ENCODE measurements around the gene C11orf71.

The C11orf71 gene

DNA sequence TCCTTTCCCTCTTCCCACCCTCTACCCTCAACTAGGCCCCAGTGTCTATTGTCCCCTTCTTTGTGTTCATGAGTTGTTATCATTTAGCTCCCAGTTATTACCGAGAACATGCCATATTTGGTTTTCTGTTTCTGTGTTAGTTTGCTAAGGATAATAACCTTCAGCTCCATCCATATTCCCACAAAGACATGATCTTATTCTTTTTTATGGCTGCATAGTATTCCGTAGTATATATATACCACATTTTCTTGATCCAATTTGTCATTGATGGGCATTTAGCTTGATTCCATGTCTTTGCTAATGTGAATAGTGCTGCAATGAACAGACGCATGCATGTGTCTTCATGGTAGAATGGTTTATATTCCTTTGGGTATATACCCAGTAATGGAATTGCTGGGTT, 17.8 kb downstream of the C11orf71 start:
- TF ChIP-seq TAF1 (IDR thresholded peaks at IDR 0.05; ENCODE audit: low read depth): no peak
- TF ChIP-seq, protein P1, sequence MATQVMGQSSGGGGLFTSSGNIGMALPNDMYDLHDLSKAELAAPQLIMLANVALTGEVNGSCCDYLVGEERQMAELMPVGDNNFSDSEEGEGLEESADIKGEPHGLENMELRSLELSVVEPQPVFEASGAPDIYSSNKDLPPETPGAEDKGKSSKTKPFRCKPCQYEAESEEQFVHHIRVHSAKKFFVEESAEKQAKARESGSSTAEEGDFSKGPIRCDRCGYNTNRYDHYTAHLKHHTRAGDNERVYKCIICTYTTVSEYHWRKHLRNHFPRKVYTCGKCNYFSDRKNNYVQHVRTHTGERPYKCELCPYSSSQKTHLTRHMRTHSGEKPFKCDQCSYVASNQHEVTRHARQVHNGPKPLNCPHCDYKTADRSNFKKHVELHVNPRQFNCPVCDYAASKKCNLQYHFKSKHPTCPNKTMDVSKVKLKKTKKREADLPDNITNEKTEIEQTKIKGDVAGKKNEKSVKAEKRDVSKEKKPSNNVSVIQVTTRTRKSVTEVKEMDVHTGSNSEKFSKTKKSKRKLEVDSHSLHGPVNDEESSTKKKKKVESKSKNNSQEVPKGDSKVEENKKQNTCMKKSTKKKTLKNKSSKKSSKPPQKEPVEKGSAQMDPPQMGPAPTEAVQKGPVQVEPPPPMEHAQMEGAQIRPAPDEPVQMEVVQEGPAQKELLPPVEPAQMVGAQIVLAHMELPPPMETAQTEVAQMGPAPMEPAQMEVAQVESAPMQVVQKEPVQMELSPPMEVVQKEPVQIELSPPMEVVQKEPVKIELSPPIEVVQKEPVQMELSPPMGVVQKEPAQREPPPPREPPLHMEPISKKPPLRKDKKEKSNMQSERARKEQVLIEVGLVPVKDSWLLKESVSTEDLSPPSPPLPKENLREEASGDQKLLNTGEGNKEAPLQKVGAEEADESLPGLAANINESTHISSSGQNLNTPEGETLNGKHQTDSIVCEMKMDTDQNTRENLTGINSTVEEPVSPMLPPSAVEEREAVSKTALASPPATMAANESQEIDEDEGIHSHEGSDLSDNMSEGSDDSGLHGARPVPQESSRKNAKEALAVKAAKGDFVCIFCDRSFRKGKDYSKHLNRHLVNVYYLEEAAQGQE (IDR thresholded peaks at IDR 0.05; ENCODE audit: low read depth): no peak
- no peak for TF ChIP-seq YY1 (IDR thresholded peaks at IDR 0.05; ENCODE audit: low read depth)
- TF ChIP-seq ZBTB7A (IDR thresholded peaks at IDR 0.05; ENCODE audit: low read depth): no peak

DNA sequence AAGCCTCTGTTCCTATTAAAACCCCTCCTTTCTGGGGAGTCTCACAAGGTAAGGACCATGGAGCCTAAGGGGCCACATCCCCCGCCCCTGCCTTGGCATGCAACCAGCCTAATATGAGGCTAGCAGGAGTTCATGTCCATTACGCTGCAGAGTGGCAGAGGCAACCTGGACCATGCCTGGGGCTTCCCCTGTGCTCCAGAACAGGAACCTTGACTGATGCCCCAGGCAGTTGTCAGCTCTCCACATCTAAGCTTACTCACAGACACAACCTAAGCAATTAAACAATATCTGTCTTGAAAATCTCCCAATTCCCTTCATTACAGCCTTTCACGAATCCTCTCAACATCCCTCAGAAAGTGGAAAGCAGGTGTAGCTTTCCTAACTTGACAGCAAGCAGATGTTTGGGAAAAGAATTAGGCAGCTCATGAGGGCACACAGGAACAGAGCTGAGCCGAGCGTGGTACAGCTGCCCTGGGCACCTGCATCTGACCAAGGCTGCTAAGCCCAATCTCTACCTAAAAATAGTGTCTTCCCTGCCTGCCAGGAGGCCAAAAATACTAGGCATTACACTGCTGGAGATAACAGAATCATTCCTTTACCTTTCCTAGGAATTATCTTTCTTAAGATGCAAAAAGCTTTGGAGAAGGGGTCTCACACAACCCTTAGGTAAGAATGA, 20.8 kb downstream of the C11orf71 start:
- TF ChIP-seq EP300 (IDR thresholded peaks at IDR 0.05; ENCODE audit: borderline replicate concordance) (no peak), TEAD4 (IDR thresholded peaks at IDR 0.05) (no peak), ZBTB7A (IDR thresholded peaks at IDR 0.05; ENCODE audit: low read depth) (no peak), CREB1 (IDR thresholded peaks at IDR 0.05; ENCODE audit: low read depth) (no peak), RAD21 (IDR thresholded peaks at IDR 0.05; ENCODE audit: low read depth) (no peak), TAF1 (IDR thresholded peaks at IDR 0.05; ENCODE audit: low read depth) (no peak), CEBPB (IDR thresholded peaks at IDR 0.05) (no peak), USF1 (IDR thresholded peaks at IDR 0.05) (no peak), YY1 (IDR thresholded peaks at IDR 0.05; ENCODE audit: low read depth) (no peak), FOXM1 (IDR thresholded peaks at IDR 0.05; ENCODE audit: borderline replicate concordance, low read depth) (no peak)
- TF ChIP-seq, protein P2, sequence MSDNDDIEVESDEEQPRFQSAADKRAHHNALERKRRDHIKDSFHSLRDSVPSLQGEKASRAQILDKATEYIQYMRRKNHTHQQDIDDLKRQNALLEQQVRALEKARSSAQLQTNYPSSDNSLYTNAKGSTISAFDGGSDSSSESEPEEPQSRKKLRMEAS (IDR thresholded peaks at IDR 0.05): no peak

- TF ChIP-seq CEBPB (IDR thresholded peaks at IDR 0.05) (no peak), ZBTB7A (IDR thresholded peaks at IDR 0.05; ENCODE audit: low read depth) (no peak)
These were observed 22.6 kb downstream of the C11orf71 start for GRCh38 chr11:114377612-114378267.

- no peak for TF ChIP-seq TEAD4 (IDR thresholded peaks at IDR 0.05)
- TF ChIP-seq, protein P1 (IDR thresholded peaks at IDR 0.05; ENCODE audit: low read depth): no peak
- TF ChIP-seq USF1 (IDR thresholded peaks at IDR 0.05): no peak
- TF ChIP-seq TCF12 (IDR thresholded peaks at IDR 0.05; ENCODE audit: low read depth): no peak
- no peak for TF ChIP-seq CEBPB (IDR thresholded peaks at IDR 0.05)
- no peak for TF ChIP-seq TAF1 (IDR thresholded peaks at IDR 0.05; ENCODE audit: low read depth)
- no peak for TF ChIP-seq CREB1 (IDR thresholded peaks at IDR 0.05; ENCODE audit: low read depth)
- no peak for TF ChIP-seq NFIC (IDR thresholded peaks at IDR 0.05)
These were observed 25.3 kb downstream of the C11orf71 start for GRCh38 chr11:114375052-114375451.

GRCh38 chr11:114368918-114369680, 31.2 kb downstream of the C11orf71 start:
- TF ChIP-seq CEBPB (IDR thresholded peaks at IDR 0.05): no peak
- no peak for TF ChIP-seq FOXM1 (IDR thresholded peaks at IDR 0.05; ENCODE audit: borderline replicate concordance, low read depth)
- TF ChIP-seq YY1 (IDR thresholded peaks at IDR 0.05; ENCODE audit: low read depth): no peak
- TF ChIP-seq EP300 (IDR thresholded peaks at IDR 0.05; ENCODE audit: borderline replicate concordance): no peak
- TF ChIP-seq EGR1 (IDR thresholded peaks at IDR 0.05): no peak
- TF ChIP-seq, protein P2 (IDR thresholded peaks at IDR 0.05): no peak
- TF ChIP-seq NFIC (IDR thresholded peaks at IDR 0.05): no peak
- TF ChIP-seq, protein P1 (IDR thresholded peaks at IDR 0.05; ENCODE audit: low read depth): no peak
- TF ChIP-seq ZBTB7A (IDR thresholded peaks at IDR 0.05; ENCODE audit: low read depth): no peak
- no peak for TF ChIP-seq TAF1 (IDR thresholded peaks at IDR 0.05; ENCODE audit: low read depth)
- TF ChIP-seq CREB1 (IDR thresholded peaks at IDR 0.05; ENCODE audit: low read depth): no peak
- no peak for TF ChIP-seq RAD21 (IDR thresholded peaks at IDR 0.05; ENCODE audit: low read depth)
- TF ChIP-seq TCF12 (IDR thresholded peaks at IDR 0.05; ENCODE audit: low read depth): no peak

All from Ishikawa (cell line).